GM18873 (cell line): ENCODE data around the gene SYK.
"Not testable (repeated sequence)": the region's sequence is repeated elsewhere in the genome, so short reads cannot be mapped to it uniquely, and the experiment has no call there.

Experiments
- ATAC-seq: cut with Tn5 transposase; IDR thresholded peaks from one replicate; pipeline ENCODE4 v1.9.1; 2021; ENCODE audit warnings: mild to moderate bottlenecking, moderate library complexity, moderate number of reproducible peaks; ENCODE audit not compliant: unreplicated experiment, low FRiP score

Gene SYK

GRCh38 chr9:90871327-90871935 lies 69.8 kb downstream of the SYK start:
- no peak for ATAC-seq

GRCh38 chr9:90872835-90873294 lies 71.2 kb downstream of the SYK start:
- no peak for ATAC-seq

GRCh38 chr9:90873422-90873821 lies 71.8 kb downstream of the SYK start:
- no peak for ATAC-seq

GRCh38 chr9:90874194-90874593 lies 72.6 kb downstream of the SYK start:
- no peak for ATAC-seq

- ATAC-seq = no peak
Observed at GRCh38 chr9:90878562-90878961, 76.9 kb downstream of the SYK start.

GRCh38 chr9:90880066-90880465 lies 78.4 kb downstream of the SYK start:
- no peak for ATAC-seq

- ATAC-seq = no peak
Observed at GRCh38 chr9:90880669-90881068, 79.0 kb downstream of the SYK start.

- ATAC-seq = peak; percentile 50
Observed at GRCh38 chr9:90881648-90882047, 80.0 kb downstream of the SYK start.

GRCh38 chr9:90882991-90883600 lies 81.5 kb downstream of the SYK start:
- ATAC-seq = no peak

- no peak for ATAC-seq
Observed at GRCh38 chr9:90883661-90884060, 82.0 kb downstream of the SYK start.

GRCh38 chr9:90884178-90884577 lies 82.6 kb downstream of the SYK start:
- ATAC-seq = no peak

GRCh38 chr9:90886868-90887267 lies 85.2 kb downstream of the SYK start:
- ATAC-seq = not testable (repeated sequence)

- ATAC-seq = no peak
Observed at GRCh38 chr9:90888941-90889340, 87.3 kb downstream of the SYK start.

- ATAC-seq = no peak
Observed at GRCh38 chr9:90890146-90890810, 88.7 kb downstream of the SYK start.

- ATAC-seq = no peak
Observed at GRCh38 chr9:90891308-90892040, 89.9 kb downstream of the SYK start.

- no peak for ATAC-seq
Observed at GRCh38 chr9:90892918-90893317, 91.3 kb downstream of the SYK start.

- ATAC-seq = no peak
Observed at GRCh38 chr9:90893706-90894105, 92.1 kb downstream of the SYK start.

GRCh38 chr9:90894986-90895687 lies 93.5 kb downstream of the SYK start:
- ATAC-seq = no peak

GRCh38 chr9:90895786-90896185 lies 94.2 kb downstream of the SYK start:
- ATAC-seq = no peak

GRCh38 chr9:90896231-90896630 lies 94.6 kb downstream of the SYK start:
- no peak for ATAC-seq

- ATAC-seq = no peak
Observed at GRCh38 chr9:90898228-90898627, 96.6 kb downstream of the SYK start.
